ENCODE results near the gene OTOF. TPM values are rescaled to one million over a fixed set of nuclear protein-coding genes. Genes with fewer than 3 reads are reported as not detected.

Gene OTOF
- total RNA-seq, 2 donors from 2014 or later = not detected

DNA sequence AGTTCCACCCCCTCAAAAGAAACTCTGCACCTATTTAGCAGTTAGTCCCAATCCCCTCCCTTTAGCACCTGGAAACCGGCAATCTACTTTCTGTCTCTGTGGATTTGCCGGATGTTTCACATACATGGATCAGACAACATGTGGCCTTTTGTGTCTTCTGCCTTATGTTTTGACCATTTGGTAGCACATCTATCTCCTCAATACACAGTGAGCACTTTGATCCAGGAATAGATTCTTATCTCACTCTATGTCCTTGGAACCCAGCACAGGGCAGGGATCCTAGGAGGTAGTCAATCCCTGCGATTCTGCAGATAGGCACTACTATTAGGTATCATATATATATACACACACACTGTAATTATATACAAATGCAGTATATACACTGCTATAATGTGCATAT is 3.8 kb upstream of the OTOF start:
- DNase-seq = no peak
- TF ChIP-seq, protein P1, sequence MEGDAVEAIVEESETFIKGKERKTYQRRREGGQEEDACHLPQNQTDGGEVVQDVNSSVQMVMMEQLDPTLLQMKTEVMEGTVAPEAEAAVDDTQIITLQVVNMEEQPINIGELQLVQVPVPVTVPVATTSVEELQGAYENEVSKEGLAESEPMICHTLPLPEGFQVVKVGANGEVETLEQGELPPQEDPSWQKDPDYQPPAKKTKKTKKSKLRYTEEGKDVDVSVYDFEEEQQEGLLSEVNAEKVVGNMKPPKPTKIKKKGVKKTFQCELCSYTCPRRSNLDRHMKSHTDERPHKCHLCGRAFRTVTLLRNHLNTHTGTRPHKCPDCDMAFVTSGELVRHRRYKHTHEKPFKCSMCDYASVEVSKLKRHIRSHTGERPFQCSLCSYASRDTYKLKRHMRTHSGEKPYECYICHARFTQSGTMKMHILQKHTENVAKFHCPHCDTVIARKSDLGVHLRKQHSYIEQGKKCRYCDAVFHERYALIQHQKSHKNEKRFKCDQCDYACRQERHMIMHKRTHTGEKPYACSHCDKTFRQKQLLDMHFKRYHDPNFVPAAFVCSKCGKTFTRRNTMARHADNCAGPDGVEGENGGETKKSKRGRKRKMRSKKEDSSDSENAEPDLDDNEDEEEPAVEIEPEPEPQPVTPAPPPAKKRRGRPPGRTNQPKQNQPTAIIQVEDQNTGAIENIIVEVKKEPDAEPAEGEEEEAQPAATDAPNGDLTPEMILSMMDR (IDR thresholded peaks at IDR 0.05) = no peak
- H3K4me1 ChIP-seq = no peaks in the 10 kb centered on the region
- H3K4me3 ChIP-seq = no peak overlapping the region
- no peak overlapping the region for H3K27ac ChIP-seq
- no peak overlapping the region for H3K9ac ChIP-seq (ENCODE audit: low read depth in 2 of 2, low read length in 2 of 2)
- H3K9me3 ChIP-seq = no peaks in the 10 kb centered on the region
- H3K36me3 ChIP-seq = no peaks in the 10 kb centered on the region
- intact Hi-C loops (cut with DNase I) = no loop called here
- H3K27me3 ChIP-seq = no peaks in the 10 kb centered on the region

DNA sequence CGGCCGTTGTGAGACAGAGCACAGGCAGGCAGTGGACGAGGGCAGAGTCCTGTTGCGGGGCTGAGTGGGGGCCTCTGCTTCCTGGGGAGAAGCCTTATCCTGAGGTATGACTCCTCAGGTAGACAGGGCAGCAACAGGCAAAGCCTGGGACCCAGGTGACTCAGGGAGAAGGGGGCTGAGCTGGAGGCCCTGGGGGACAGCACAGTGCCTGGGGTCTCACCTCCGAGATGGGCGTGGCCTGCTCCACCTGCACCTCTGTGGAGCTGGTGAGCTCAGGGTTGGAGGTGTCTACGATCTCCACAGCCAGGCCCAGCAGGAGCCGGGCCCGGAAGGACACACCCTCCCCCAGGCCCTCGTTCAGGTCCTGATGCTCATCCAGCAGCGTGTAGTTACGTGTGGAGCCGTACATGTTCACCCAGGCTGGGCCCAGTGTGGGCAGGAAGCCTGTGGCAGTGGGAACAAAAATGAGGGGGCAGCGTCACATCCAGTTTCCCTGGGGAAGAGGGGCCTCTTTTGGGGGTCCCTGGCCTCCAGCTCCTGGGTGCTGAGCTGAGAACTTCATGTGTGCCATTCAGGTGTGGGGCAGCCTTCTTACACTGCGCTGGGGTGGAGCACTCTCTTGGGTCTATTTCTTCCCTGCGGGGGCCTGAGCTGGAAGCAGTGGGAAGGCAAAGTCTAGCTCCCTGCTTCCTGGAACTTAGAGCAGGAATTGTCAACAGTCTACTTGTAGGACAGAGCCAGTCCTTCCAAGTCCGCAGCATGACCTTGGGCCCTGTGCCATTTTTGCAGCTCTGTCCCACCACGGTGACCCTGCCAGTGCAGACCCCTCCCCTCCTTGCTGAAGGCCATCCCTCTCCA is 2.9 kb upstream of the OTOF start:
- no peaks in the 10 kb centered on the region for H3K4me1 ChIP-seq
- intact Hi-C loops (cut with DNase I) = no loop called here
- no peak overlapping the region for H3K27ac ChIP-seq
- TF ChIP-seq, protein P1 (IDR thresholded peaks at IDR 0.05) = no peak
- DNase-seq = no peak
- no peak overlapping the region for H3K4me3 ChIP-seq
- H3K27me3 ChIP-seq = no peaks in the 10 kb centered on the region
- no peaks in the 10 kb centered on the region for H3K36me3 ChIP-seq
- H3K9ac ChIP-seq (ENCODE audit: low read depth in 2 of 2, low read length in 2 of 2) = no peak overlapping the region
- no peaks in the 10 kb centered on the region for H3K9me3 ChIP-seq

DNA sequence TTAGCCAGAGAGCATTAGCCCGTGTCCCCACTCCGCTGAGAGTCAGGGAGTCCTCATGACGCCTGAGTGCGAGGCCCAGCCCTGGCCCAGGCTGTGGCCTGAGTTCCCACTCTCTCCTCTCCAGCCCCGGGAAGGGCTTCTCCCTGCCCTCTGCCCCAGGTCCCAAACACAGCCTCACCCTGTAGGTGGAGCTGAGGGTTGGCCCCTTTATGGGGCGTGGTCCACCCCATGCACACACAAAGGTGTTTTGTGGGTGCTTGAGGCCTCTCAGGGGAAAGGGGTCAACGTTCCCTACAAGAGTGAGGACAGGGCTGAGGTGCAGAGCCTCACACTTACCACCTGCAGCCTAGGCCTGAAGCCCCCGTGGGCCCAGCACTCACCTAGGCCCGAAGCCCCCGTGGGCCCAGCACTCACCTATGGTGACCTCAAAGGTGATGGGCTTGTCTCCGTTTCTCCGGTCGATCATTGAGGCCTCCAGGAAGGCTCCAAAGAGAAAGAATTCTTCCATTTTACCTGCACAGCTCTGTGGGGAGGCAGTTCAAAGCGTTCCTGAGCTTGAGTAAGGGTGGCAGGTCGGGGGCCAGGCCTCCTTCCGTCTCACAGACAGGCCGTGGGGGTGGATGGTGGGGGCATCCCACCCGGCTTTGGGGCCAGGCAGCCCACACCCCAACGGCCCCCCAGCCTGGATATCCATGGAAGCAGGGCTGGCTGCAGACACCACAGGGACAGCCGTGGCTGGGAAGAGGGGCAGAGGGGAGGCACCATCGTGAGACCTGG is 2.1 kb upstream of the OTOF start:
- TF ChIP-seq, protein P1 (IDR thresholded peaks at IDR 0.05) = no peak
- no peaks in the 10 kb centered on the region for H3K4me1 ChIP-seq
- intact Hi-C loops (cut with DNase I) = no loop called here
- no peaks in the 10 kb centered on the region for H3K36me3 ChIP-seq
- H3K9me3 ChIP-seq = no peaks in the 10 kb centered on the region
- H3K4me3 ChIP-seq = no peak overlapping the region
- H3K9ac ChIP-seq (ENCODE audit: low read depth in 2 of 2, low read length in 2 of 2) = no peak overlapping the region
- no peak for DNase-seq
- H3K27ac ChIP-seq = no peak overlapping the region
- no peaks in the 10 kb centered on the region for H3K27me3 ChIP-seq

DNA sequence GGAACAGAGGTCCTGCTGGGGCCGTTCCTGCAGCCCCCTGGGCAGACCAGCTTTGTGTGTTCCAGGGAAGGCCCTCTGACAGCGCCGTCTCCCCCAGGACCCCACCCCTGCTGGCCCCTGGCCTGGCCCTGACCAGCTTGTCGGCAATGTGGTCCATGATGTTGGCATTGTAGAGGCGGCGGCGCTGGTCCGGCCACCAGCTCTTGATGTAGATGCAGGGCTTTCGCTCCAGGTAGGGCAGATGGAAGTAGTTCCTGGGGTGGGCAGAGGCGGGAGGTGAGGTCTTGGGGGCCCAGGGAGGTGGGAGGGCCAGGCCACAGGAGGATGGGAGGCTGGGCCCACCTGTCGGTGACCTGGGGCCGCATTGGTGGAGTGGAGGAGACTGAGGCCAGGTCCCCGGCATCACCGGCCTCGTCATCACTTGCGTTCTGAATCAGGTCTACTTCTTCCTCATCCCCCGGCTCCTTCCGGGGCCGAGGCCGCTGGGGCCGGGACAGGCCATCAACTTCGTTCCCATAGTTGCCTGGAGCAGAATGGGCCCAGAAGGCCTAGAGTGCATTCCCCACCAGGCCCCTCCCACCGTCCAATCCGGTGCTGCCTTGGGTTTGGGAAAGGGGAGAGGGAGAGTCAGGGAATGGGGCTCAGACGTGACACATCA is 1.3 kb upstream of the OTOF start:
- no peak for DNase-seq
- intact Hi-C loops (cut with DNase I) = no loop called here
- Histone ChIP-seq H3K27me3 (no peaks in the 10 kb centered on the region), H3K27ac (no peak overlapping the region), H3K9me3 (no peaks in the 10 kb centered on the region), H3K36me3 (no peaks in the 10 kb centered on the region), H3K9ac (ENCODE audit: low read depth in 2 of 2, low read length in 2 of 2) (no peak overlapping the region), H3K4me3 (no peak overlapping the region), H3K4me1 (no peaks in the 10 kb centered on the region)
- TF ChIP-seq, protein P1 (IDR thresholded peaks at IDR 0.05) = no peak

DNA sequence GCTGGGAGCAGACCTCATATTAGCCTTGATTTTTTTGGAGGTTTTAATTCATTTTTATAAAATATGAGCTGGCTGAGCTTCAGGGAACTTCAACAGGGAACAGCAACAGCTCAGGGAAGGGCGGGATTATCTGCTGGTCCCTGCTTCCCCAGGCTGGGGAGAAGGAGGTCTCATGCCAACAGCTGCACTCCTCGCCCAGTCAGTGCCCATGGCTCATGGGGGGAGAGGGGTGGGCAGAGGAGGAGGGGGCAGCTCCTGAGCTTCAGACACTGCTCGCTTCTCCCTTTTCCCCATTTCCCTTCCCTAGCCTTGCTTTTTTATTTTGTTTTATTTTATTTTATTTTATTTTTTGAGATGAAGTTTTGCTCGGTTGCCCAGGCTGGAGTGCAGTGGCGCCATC is 442 bp upstream of the OTOF start:
- Histone ChIP-seq H3K36me3 (no peaks in the 10 kb centered on the region), H3K27ac (no peak overlapping the region), H3K9me3 (no peaks in the 10 kb centered on the region), H3K27me3 (no peaks in the 10 kb centered on the region), H3K4me1 (no peaks in the 10 kb centered on the region), H3K4me3 (no peak overlapping the region), H3K9ac (ENCODE audit: low read depth in 2 of 2, low read length in 2 of 2) (no peak overlapping the region)
- DNase-seq = no peak
- TF ChIP-seq, protein P1 (IDR thresholded peaks at IDR 0.05) = no peak
- intact Hi-C loops (cut with DNase I) = no loop called here

All from colonic mucosa (tissue), 4 donors.